Measurements from ENCODE around the gene SGCA.

SGCA gene

DNA sequence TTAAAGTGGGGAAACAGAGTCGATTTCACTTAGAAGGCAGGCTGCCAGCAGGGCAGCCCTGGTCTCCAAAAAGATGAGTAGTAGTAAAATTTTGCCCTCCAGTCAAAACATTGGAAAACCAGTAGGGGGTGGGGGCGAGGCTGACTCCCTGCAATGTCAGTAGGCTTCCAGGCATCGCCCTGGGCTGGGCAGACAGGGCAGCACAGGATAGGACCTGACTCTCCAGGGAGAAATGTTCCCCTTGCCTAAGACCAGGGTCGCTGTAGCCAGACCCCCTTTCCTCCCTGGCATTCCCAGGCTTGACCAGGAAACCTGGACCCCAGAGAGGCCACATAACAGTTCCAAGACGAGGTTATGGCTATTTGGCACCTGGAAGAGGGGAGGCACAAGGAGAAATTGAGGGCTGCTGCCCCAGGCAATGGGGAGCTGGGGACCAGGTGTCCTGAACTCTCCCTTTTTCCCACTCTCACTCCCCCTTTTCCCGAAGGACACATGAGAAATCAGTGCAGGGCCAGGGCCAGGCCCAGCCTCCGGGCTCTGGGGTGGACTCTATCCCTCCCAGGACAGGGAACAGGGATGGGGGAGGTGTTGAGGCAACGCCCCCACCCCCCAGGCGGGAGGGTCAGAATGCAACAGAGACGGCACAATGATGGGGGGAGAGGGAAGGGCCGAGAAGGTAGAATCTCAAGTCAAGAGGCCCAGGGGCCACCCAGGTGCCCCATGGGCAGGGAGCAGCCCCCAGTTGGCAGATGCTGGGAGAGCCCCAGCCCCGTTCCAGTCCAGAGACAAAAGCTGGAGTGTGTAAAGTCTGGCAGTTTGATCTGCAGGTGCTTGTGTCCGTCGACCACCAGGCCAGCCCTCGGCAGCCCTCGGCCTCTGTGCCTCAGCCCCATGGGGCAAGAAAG lies 31.3 kb upstream of the SGCA start:
- no peak for DNase-seq

DNA sequence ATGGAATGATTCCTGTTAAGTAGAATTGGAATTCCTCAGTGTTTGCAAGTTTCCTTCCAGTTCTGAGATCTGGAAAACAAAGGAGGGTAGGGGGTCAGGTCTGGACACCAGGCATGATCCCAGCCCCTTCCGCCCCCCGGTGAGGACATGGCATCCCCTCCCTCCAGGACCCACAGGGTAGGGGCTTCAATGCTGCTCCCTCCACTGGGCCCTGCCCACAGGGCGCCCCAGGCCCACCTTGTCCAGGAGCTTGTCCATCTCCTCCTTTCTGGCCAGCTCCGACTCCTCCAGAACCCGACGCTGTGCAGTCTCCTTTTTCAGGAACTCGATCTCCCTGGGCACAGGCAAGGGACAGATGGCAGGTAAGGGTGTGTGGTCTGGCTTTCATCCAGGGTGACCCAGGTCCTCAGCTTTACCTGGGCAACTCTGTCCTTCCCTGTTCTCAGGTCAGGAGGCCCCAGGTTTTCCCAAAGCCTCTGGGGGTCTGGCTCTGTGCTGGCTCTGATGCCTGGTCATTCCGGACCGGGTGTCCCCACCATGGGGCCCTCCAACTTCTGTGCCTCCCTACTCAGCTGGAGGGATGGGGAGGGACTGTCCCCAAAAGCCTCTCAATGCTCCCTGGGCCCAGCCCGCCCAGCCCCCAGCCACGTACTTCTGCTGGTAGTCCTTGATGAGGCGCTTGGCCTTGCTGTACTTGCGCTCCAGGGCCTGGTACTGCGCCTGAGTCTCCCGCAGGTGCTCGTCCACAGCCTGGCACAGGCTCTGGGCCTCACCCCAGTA lies 30.3 kb upstream of the SGCA start:
- DNase-seq = no peak

DNA sequence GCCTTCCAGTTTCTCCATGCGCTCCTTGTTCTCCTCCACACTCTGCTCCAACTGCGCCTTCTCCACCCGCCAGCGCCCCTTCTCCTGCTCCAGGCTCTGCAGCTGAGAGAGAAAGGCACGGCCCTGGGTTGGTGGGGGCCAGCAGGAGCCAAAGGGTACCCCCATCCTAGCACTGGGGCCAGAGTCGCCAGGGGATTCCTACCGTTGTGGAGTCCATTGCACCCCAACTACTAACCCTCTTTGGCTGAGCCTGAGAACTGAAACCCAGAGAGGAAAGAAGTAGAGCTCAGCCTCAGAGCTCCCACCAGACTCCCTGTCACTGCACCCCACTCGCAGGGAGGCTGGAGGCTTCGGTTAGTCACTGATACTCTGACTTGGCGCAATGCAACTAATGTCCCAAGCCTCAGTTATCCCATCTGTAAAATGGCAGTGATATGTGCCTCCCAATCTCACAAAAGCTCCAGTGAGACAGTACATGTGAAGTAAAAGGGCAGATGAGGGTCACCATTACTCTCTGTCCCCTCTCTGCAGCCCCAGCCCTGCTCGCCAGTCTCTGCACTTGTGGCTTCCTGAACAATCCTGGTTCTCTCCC lies 29.6 kb upstream of the SGCA start:
- no peak for DNase-seq

DNA sequence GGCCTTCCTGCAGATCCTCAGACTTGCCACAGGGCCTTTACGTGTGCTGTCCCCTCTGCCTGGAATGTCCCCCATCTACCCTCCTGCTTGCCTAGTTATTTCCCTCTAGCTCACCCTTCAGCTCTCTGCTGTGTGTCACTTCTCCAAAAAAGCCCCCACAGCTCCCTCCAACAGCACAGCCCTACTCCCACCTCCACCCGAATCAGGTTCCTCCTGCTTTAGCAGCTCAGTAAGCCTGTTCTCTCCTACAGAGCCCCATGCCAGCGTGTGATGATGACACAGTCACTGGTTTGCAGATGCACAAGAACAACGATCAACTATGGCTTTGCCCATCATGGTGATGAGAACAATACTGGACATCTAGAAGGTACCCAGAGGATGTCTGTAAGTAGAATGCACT lies 28.8 kb upstream of the SGCA start:
- DNase-seq = no peak

DNA sequence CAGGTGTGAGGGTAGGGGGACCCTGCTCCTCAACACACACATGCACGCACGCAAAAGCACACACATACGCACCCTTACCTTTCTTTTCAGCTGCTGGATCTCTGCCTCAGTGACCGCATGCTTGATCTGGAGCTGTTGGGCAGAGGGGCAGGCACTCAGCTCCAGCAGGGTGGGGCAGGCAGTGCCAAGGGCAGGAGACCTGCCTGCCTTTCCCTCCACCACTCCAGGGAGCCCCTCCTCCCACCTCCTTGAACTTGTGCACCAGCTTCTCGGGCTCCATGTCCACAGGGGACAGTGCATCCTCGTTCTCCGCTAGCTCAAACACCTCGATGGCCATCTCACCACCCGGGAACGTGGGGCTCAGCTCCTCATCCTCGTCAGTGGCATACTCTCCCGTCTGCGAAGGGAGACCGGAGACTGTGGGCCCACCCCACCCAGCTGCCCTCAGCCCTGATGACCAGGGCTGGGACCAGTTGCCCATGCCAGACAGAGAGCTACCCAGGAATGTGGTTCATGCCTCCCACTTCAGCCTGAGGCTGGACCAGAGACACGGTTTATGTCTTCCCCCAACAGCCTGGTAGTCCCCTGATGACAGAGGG lies 26.5 kb upstream of the SGCA start:
- no peak for DNase-seq

DNA sequence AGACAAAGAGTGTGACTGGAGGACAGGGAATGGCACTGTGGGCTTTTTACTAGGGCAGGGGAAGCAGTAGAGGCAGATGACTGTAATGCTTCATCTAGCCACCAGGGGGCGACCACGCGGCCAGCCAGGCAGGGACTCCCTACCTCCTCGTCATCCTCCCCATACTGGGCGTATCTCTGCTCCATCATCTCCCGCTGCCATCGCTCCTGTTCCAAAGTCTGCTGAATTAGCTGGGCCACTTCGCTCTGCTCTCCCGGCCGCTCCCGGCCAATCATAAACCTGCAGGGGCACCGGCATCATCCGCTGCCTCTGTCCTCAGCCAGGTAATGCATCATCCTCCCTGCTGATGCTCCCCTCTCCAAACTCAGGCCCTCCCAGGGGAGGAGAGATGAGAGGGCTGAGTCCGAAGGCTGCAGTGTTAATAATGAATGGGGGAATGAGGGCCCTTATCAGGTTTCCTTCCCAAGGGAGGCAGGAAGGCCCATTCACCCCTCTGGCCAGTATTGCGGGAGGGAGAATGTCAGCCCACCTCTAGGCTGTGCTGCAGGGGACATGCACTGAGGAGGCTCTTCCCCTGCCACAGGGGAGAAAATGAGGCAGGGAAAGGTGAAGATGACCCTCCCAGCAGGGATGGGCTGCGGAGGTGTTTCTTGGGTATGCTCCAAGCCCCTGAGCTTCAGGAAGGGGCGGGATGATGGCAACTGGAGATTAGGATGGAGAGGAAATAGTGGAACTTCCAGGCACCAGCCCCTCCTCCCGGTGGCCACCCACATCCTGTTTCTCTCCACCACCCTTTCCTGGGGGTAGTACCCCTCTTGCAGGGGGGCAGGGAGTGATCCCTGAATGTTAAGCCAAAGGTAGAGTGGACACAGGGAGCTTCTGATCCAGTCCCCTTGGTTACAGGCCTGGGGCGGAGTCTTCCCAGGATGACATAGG lies 25.6 kb upstream of the SGCA start:
- peak; percentile 88 for DNase-seq

DNA sequence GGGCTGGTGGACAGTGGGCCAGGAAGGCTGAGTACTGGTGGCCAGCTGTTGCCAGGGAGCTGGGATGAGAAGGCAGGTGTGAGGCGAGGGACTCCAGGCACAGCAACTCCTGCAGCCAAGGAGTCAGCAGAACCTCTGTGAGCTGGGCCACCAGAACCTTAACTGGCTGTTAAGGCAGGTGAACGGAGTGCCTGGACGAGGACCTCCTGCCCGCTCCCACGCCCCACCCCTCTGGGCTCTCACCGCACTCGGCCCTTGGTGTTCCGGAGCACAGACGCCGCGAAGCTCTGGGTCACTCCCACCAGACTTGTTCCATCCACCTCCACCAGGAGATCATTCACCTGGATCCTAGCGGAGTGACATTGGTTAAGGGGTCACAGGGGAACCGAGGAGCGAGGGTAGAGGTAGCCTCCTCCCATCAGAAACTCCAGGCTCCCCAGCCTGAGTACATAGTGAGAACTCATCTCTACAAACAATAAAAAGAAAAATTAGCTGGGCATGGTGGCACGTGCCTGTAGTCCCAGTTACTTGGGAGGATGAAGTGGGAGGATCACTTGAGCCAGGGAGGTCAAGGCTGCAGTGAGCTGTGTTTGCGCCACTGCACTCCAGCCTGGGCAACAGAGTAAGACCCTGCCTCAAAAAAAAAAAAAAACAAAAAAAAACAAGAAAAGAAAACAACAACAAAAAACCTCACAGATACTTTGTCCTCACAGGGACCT lies 24.6 kb upstream of the SGCA start:
- DNase-seq = no peak

DNA sequence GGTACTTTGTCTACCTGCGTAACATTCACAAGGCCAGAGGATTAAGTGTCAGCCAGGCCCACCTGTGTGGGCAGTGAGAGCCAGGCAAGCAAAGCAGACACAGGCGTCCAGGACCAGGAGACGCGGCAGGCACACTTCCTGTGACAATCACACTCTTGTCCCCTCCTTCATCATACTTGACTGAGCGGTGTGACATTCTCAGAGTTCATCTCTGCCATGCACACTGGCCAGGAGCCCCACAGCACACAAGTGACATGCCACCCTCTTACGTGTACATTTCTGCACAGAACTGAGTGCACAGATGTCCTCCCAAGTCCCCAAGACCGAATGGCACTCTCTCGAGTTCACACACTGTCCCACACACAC lies 24.1 kb upstream of the SGCA start:
- DNase-seq = no peak

DNA sequence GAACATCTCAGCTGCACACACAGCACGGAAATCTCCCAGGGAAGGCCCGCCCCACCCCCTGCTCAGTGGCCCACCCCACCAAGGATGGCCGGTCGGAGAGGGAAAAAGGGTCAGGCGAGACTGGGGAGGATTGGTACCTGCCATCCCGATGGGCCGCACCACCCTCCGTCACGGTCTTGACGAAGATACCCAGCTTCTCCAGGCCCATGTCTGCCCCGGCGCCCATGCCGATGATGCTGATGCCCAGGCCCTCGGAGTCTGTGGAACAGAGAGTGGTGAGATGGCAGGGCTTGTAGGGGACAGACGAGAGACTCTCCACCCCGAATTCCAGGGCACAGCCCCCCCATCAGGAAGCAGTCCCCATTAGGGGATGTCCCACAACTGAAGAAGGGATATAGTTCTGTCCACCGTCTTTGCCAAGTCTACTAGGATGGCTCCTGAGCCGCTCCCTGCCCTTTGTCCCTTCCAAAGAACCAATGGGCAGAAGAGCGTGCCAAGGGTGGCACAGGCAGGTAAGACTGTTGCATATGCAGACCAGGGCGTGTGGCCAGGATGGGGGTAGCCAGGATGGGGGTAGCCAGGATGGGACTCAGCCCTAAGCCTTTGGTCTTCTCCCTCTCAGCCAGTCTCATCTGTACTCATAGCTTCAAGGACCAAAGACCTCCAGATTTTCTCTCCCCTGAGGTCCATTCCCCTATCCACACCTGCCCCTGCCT lies 22.2 kb upstream of the SGCA start:
- DNase-seq = no peak

DNA sequence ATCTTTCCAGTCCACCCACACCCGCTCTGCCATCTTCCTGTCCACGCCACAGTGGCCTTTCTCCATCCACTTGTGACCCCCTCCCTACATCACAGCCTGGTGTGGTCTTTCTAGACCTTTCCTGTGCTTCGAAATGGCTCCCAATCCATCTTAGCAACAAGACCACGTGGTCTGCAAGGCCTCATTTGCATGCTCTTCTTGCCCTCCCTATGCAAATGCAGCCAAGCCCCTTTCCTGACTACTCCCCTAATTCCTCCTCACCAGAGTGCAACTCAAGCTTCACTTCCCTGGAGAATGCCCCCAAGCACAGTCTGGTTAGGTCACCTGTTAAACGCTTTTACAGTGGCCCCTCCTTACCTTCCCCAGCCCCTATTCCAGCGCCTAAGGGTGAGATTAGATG lies 21.4 kb upstream of the SGCA start:
- no peak for DNase-seq

DNA sequence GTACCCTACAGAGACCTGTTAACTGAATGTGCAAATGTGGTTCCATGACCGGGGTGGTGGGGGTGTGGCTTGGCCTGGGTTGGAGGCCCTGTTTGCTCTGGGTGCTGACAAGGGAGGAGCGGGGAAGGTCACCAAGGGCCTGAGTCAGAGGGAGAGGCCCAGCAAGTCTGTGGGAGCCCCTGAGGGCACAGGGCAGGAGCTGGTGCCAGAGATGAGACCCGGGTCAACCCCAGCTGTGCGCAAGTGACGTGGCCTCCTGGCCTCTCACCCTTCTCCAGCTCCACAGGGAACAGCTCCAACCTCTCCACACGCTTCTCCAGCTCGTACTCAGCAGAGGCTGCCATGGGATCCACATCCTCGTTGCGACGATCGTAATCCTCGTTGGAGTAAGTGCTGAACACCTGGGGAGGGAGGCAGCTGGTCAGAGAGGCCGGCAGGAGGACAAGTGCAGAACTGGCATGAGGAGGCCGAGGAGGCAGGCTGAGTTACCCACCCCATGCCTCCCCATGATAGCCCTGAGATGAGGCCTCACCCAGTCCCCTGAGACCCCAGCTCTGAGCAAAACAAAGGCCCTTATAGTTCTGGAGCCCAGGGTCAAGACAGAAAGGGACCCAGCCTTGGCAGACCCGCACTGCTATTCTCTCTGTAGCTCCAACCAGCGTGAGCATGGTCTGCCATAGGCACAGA lies 20.8 kb upstream of the SGCA start:
- no peak for DNase-seq

DNA sequence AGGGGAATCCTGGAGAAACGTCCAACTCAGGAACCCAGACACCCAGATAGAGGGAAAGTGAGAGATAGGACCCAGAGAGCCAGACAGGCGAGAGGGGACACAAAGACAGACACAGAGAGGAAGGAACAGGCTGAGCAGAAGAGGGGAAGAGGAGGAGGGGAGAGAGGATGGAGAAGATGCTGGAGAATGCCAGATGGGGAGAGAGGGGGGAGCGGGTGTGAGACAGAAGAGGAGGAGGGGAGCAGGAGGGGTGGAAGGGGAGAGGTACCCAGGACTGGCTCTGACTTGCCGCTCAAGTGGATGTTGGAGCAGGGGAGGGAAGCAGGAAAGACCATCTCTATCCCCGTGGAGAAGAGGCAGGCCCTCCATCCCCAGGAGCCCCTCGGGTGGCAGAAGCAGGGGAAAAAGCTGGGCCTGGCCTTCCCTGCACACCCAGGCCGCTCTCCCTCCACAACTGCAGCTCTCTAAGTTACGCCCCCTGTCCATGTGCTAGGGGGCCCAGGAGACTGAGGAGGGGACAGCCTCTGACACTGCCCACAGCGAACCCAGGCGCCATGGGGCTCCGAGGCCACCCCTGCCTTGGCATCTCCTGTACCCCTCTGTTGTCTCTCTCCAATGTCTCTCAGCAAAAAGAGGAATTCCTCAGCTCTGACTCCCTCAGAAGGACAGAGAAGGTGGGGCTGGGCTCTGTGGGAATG lies 20.1 kb upstream of the SGCA start:
- DNase-seq = no peak

DNA sequence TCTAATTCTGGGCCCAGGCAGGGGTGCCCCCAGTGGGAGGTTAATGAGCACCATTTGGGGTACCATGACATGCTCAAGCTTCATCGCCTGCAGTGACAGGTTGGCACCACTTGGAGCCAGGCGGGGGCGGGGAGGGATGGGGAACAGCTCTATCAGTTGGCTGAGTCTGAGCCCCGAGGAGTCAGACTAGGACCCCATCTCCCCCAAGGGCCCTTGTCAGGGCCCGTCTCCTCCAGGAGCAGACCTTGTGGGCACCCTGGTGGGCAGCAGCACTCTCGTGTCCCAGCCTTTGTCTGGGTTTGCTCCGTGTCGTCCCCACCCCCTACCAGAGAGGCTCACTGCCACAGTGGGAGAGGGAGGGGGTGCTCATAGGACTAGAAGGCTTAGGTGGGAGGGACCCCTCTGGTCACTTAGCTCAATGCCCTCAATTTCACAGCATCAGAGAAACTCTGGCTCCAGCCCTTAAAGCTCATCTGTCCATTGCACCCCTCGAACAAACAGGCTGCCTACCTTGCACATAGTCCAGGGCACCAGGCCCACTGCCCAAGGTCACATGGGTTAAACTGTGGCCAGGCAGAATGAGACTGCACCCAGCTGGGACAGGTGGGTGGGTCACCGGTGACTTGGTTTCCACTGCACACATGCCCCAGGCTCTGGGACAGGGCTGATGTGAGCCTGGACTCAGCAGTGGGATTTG lies 19.4 kb upstream of the SGCA start:
- no peak for DNase-seq

DNA sequence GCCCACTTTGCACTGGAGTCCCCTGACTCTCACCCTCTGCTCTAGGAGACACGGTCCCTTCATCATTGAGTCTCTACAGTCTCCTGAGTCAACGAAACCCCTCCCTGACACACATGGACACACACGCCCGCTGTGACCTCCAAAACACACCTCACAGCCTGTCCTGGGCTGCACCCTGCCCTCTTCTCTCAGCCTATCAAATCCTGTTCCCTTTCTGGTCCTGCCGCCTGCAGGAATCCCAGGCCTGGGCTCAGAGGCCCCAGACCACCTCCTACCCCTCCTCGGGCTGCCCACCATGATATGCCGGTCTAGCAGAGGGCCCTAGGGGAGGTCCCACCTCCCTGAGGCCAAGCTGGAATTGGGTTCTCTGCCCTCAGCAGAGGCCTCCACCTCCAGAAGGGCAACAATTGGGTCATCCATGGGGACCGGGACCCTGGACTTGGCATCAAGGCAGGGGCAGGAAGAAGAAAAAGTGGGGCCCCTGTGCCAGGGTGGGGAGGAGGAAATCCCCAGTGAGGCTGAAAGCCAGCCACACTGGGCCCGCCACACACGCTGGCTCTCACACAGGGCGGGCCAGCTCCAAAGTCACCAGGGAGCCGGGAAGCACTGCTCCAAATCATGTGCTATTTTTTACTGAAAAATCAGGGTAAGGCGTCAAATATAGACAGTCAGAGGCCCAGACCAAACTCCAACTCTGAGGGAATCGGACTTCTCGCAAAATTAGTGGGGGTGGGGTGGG lies 18.7 kb upstream of the SGCA start:
- DNase-seq = no peak

DNA sequence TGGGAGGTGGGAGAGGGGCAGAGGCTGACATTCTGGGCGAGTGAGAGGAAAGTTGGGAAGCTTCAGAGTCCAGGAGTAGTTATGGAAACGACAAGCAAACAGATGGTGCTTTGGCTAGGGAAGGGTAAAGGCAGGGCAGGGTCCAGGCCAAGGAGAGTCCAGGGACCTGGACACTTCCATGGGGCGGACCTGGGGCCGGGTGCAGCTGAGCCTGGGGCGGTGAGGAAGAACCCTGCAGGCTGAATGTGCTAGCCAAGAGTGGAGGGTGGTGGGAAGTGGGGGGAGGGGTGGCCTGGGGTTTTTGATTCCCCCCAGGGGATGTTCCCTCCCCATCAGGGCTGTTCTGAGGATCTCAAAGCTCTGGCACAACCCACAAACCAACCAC lies 18.0 kb upstream of the SGCA start:
- peak; percentile 29 for DNase-seq

DNA sequence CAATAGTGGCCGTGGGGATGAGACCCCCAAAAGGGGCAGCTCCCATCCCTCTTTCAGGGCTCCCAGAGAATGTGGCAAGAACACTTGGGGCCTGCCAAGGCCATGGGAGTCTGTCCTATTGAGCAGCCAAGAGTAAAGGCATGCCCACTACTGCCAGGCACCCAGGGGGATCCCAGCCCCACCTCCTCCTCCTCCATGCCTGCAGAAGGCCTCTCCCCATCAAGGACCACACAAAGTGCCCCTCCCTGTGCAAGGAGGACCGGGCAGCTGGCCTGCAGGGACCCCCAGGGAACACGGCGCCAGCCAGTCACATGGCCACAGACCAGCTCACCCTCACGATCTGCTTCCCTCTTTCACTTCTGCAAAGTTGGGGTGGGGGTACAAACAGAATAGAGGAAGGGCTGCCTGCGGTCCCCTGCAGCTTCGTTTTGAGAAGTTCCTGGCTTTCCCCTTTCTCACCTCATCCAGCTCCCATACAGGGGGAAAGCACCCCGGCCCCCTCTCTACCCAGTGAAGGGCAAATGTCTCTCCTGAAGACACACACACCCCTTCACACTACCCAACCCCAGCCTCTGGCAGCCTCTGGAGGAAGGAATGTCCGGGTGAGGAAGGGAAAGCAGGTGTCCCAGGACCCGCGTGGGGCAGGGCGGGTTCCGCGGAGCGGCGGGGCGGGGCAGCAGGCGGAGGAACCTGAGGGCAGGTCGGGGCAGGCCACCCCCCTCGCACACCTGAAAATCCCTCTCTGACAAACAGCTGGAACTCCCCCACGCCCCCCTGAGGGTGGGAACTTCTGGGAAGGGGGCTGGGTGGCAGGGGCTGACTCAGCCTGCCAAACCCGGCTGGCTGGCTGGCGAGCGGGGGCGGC lies 17.3 kb upstream of the SGCA start:
- DNase-seq = peak; percentile 75

DNA sequence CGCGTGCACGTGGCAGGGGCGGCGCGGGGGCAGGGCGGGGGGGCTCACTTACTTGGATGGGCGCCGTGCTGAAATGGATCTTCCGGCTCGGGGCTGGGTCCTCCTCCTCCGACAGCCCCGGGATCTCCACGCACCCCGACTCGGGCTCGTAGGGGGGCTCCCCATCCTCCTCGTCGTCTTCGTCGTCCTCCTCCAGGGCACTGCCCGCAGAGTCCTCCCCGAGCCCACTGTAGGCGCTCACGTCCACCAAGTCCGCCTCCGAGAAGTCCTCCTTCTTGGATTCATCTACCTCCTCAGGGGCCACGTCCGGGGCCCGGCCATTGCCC lies 16.8 kb upstream of the SGCA start:
- no peak for DNase-seq

Measured in activated CD4-positive, alpha-beta T cell treated with anti-CD3 and anti-CD28 coated beads, Interleukin-2, amount 50 U/mL, for 16 hours (primary cell).